ENCODE measurements around the gene BTD.

Gene BTD, protein sequence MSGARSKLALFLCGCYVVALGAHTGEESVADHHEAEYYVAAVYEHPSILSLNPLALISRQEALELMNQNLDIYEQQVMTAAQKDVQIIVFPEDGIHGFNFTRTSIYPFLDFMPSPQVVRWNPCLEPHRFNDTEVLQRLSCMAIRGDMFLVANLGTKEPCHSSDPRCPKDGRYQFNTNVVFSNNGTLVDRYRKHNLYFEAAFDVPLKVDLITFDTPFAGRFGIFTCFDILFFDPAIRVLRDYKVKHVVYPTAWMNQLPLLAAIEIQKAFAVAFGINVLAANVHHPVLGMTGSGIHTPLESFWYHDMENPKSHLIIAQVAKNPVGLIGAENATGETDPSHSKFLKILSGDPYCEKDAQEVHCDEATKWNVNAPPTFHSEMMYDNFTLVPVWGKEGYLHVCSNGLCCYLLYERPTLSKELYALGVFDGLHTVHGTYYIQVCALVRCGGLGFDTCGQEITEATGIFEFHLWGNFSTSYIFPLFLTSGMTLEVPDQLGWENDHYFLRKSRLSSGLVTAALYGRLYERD

GRCh38 chr3:15601399-15602145, at the start of gene BTD, which contains the start of gene HACL1:
BTD (plus strand) TSS chr3:15601745; CDS start chr3:15635440, 33,695 bp downstream.
HACL1 (minus strand) TSS chr3:15601569; CDS start chr3:15601463, 106 bp downstream.
- DNase-seq (ENCODE audit: low spot score in 2 of 2) = peak; percentile 94 to 99
- Mint-ChIP-seq H3K9me3 (no peaks in the 10 kb centered on the region), H3K4me1 (peaks cover 49% of the 10 kb centered on the region), H3K36me3 (peaks cover 59% of the 10 kb centered on the region), H3K27ac (peak within 1 kb of the TSS; percentile 98), H3K4me3 (peak within 1 kb of the TSS; percentile 99)
- ATAC-seq = peak; percentile 92

GRCh38 chr3:15551902-15552301, 49.6 kb upstream of the BTD start:
- no peaks in the 10 kb centered on the region for H3K36me3 Mint-ChIP-seq
- H3K9me3 Mint-ChIP-seq = peaks cover 1% of the 10 kb centered on the region

GRCh38 chr3:15553749-15554148, 47.8 kb upstream of the BTD start:
- H3K4me1 Mint-ChIP-seq = peaks cover 16% of the 10 kb centered on the region
- H3K36me3 Mint-ChIP-seq = no peaks in the 10 kb centered on the region
- DNase-seq (ENCODE audit: low spot score in 2 of 2) (no peak), ATAC-seq (no peak)
- H3K27ac Mint-ChIP-seq = no peak overlapping the region
- no peaks in the 10 kb centered on the region for H3K9me3 Mint-ChIP-seq
- H3K4me3 Mint-ChIP-seq = no peak overlapping the region

More at GRCh38 chr3:15551902-15552301, 49.6 kb upstream of the BTD start:
- peak overlapping the region; percentile 69 for H3K27ac Mint-ChIP-seq
- ATAC-seq (no peak), DNase-seq (ENCODE audit: low spot score in 2 of 2) (no peak)
- H3K4me3 Mint-ChIP-seq = no peak overlapping the region
- H3K4me1 Mint-ChIP-seq = peaks cover 9% of the 10 kb centered on the region

GRCh38 chr3:15556512-15556911, 45.0 kb upstream of the BTD start:
- Mint-ChIP-seq H3K27ac (peak overlapping the region; percentile 81), H3K4me1 (peaks cover 16% of the 10 kb centered on the region), H3K4me3 (peak overlapping the region; percentile 32), H3K36me3 (peaks cover 22% of the 10 kb centered on the region), H3K9me3 (no peaks in the 10 kb centered on the region)
- no peak for DNase-seq (ENCODE audit: low spot score in 2 of 2)
- peak; percentile 79 for ATAC-seq

GRCh38 chr3:15557511-15557946, 44.0 kb upstream of the BTD start:
- Mint-ChIP-seq H3K4me3 (no peak overlapping the region), H3K27ac (no peak overlapping the region), H3K36me3 (peaks cover 29% of the 10 kb centered on the region), H3K4me1 (peaks cover 16% of the 10 kb centered on the region), H3K9me3 (no peaks in the 10 kb centered on the region)
- peak; percentile 48 to 62 for DNase-seq (ENCODE audit: low spot score in 2 of 2)
- peak; percentile 90 for ATAC-seq

DNA sequence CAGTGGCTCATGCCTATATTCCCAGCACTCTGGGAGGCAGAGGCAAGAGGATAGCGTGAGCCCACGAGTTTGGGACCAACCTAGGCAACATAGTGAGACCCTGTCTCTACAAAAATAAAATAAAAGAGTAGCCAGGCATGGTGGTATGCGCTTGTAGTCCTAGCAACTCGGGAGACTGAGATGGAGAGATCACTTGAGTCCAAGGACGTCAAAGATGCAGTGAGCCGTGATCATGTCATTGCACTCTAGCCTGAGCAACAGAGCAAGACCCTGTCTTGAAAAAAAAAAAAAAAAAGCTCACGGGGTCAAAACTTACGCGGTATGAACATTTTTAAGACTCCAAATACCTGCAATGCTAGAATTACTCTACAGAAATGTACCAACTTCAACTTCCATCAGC, 43.0 kb upstream of the BTD start:
- Mint-ChIP-seq H3K9me3 (no peaks in the 10 kb centered on the region), H3K27ac (no peak overlapping the region), H3K36me3 (peaks cover 39% of the 10 kb centered on the region), H3K4me1 (peaks cover 16% of the 10 kb centered on the region), H3K4me3 (no peak overlapping the region)
- ATAC-seq (no peak), DNase-seq (ENCODE audit: low spot score in 2 of 2) (no peak)

DNA sequence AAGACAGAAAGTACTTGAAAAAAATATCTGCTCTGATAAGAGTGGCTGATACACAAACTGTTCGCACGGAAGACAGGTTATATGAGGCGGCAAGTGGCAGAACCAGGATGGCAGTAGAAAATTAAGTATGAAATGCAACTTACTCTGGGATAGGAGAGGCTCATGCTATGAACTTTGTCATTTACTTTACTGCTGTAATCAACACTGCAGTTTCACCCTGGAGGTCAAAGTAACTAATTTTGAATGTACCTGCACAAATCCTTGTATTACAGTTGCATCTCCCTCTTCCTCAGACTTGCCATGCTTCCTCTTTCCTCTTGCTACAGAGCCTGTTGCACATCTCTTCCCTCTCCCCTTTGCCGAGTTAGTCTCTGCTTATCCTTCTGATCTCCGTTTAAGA, 39.0 kb upstream of the BTD start:
- no peak for ATAC-seq
- Mint-ChIP-seq H3K27ac (peak overlapping the region; percentile 44), H3K9me3 (no peaks in the 10 kb centered on the region), H3K36me3 (peaks cover 78% of the 10 kb centered on the region), H3K4me1 (peaks cover 7% of the 10 kb centered on the region), H3K4me3 (no peak overlapping the region)
- no peak for DNase-seq (ENCODE audit: low spot score in 2 of 2)

GRCh38 chr3:15563190-15563589, 38.4 kb upstream of the BTD start:
- H3K4me1 Mint-ChIP-seq = peaks cover 8% of the 10 kb centered on the region
- H3K9me3 Mint-ChIP-seq = no peaks in the 10 kb centered on the region
- H3K36me3 Mint-ChIP-seq = peaks cover 85% of the 10 kb centered on the region
- no peak overlapping the region for H3K4me3 Mint-ChIP-seq
- DNase-seq (ENCODE audit: low spot score in 2 of 2) (no peak), ATAC-seq (no peak)
- H3K27ac Mint-ChIP-seq = peak overlapping the region; percentile 44

- DNase-seq (ENCODE audit: low spot score in 2 of 2) (no peak), ATAC-seq (no peak)
- Mint-ChIP-seq H3K4me1 (peaks cover 8% of the 10 kb centered on the region), H3K4me3 (no peak overlapping the region), H3K27ac (no peak overlapping the region), H3K9me3 (no peaks in the 10 kb centered on the region), H3K36me3 (peaks cover 70% of the 10 kb centered on the region)
These were observed 29.4 kb upstream of the BTD start for GRCh38 chr3:15572138-15572537.

- Mint-ChIP-seq H3K9me3 (no peaks in the 10 kb centered on the region), H3K36me3 (peaks cover 70% of the 10 kb centered on the region), H3K4me1 (no peaks in the 10 kb centered on the region), H3K4me3 (no peak overlapping the region), H3K27ac (no peak overlapping the region)
- no peak for DNase-seq (ENCODE audit: low spot score in 2 of 2)
- ATAC-seq = no peak
These were observed 26.1 kb upstream of the BTD start for GRCh38 chr3:15575446-15575845.

- ATAC-seq (no peak), DNase-seq (ENCODE audit: low spot score in 2 of 2) (no peak)
- Mint-ChIP-seq H3K36me3 (peaks cover 70% of the 10 kb centered on the region), H3K27ac (no peak overlapping the region), H3K4me3 (no peak overlapping the region), H3K9me3 (no peaks in the 10 kb centered on the region), H3K4me1 (no peaks in the 10 kb centered on the region)
These were observed 25.1 kb upstream of the BTD start for GRCh38 chr3:15576475-15576874.

DNA sequence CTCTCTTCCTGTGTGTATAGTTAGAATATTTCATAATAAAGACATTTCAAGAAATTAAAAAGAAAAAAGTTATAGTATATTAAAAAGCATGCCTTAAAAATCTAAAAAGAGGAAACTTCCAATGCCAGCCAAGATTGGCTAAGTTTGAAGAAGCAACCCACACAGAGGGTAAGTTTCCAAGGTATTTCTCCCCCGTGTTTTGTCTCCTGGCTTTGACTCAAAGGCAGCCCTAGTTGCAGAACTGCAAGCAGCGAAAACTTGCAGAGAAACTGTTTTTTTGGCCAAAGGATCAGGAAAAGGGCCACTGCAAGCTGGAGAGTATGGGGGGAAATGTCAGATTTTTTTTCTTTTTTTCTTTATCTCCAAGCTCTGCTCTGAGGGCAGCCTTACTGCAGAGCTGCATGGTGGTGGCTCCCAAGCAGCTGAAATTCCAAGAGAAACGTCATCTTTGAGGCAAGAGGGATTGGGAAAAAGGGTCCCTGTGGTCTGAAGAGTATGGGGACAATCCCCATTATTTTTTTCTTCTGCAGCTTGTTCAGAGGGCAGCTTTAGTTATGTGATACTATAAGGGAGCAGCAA, 23.2 kb upstream of the BTD start:
- Mint-ChIP-seq H3K27ac (peak overlapping the region; percentile 9), H3K9me3 (no peaks in the 10 kb centered on the region), H3K4me1 (no peaks in the 10 kb centered on the region), H3K4me3 (no peak overlapping the region), H3K36me3 (peaks cover 72% of the 10 kb centered on the region)
- DNase-seq (ENCODE audit: low spot score in 2 of 2) (no peak), ATAC-seq (no peak)

GRCh38 chr3:15579051-15579450, 22.5 kb upstream of the BTD start:
- H3K27ac Mint-ChIP-seq = no peak overlapping the region
- H3K36me3 Mint-ChIP-seq = peaks cover 79% of the 10 kb centered on the region
- DNase-seq (ENCODE audit: low spot score in 2 of 2) = no peak
- H3K4me3 Mint-ChIP-seq = no peak overlapping the region
- no peak for ATAC-seq
- no peaks in the 10 kb centered on the region for H3K9me3 Mint-ChIP-seq
- H3K4me1 Mint-ChIP-seq = no peaks in the 10 kb centered on the region

GRCh38 chr3:15581471-15582394, 19.8 kb upstream of the BTD start:
- Mint-ChIP-seq H3K4me1 (no peaks in the 10 kb centered on the region), H3K4me3 (no peak overlapping the region), H3K9me3 (no peaks in the 10 kb centered on the region), H3K27ac (peak overlapping the region; percentile 43), H3K36me3 (peaks cover 97% of the 10 kb centered on the region)
- DNase-seq (ENCODE audit: low spot score in 2 of 2) (no peak), ATAC-seq (no peak)
